Posterior vena cava (tissue), 2 donors: ENCODE results near the gene USE1. TPM values are rescaled to one million over a fixed set of nuclear protein-coding genes. Genes with fewer than 3 reads are reported as not detected.
"Not testable (repeated sequence)": the region's sequence is repeated elsewhere in the genome, so short reads cannot be mapped to it uniquely, and the experiment has no call there.

ENCODE experiments used
- DNase-seq: peaks from one replicate; pipeline ENCODE4 v3.0.0-alpha.2; 2020; ENCODE audit warnings: low spot score
- intact Hi-C, 2 donors: fragments of 100-400 bp; cut with DNase I; formaldehyde crosslinking; loops; one replicate each; pipeline versions ENCODE4 v1.14.1 to v1.14.2; 2022 to 2023
- long read RNA-seq, 2 donors: library from polyadenylated mRNA; unstranded; transcript quantifications; one replicate each; pipeline ENCODE4 v2.0.0, GENCODE V29; 2020 to 2021
- total RNA-seq, 2 donors: library from RNA; stranded (reverse); fragmentation: NEBNext Ultra II Directional; extraction: Animal tissue kit (Norgen Biotek cat#: 25700); gene quantifications; one replicate each; pipeline ENCODE4 v1.2.1, GENCODE V29; 2021
- donor health status: DM: yes; HTN: yes; CAD: no.
- donor health status: DM: yes; HTN: yes; CAD: no.

USE1 gene, protein sequence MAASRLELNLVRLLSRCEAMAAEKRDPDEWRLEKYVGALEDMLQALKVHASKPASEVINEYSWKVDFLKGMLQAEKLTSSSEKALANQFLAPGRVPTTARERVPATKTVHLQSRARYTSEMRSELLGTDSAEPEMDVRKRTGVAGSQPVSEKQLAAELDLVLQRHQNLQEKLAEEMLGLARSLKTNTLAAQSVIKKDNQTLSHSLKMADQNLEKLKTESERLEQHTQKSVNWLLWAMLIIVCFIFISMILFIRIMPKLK
- total RNA-seq, result 10 to 100 TPM; 16.4 to 17.6 TPM
- long read RNA-seq, donor 1, result 0 reads
- long read RNA-seq, donor 2, partial matches to known transcripts, result 1 of 2 reads
- long read RNA-seq, donor 2, other reads (novel, unspliced or antisense), result 0 of 2 reads

DNA sequence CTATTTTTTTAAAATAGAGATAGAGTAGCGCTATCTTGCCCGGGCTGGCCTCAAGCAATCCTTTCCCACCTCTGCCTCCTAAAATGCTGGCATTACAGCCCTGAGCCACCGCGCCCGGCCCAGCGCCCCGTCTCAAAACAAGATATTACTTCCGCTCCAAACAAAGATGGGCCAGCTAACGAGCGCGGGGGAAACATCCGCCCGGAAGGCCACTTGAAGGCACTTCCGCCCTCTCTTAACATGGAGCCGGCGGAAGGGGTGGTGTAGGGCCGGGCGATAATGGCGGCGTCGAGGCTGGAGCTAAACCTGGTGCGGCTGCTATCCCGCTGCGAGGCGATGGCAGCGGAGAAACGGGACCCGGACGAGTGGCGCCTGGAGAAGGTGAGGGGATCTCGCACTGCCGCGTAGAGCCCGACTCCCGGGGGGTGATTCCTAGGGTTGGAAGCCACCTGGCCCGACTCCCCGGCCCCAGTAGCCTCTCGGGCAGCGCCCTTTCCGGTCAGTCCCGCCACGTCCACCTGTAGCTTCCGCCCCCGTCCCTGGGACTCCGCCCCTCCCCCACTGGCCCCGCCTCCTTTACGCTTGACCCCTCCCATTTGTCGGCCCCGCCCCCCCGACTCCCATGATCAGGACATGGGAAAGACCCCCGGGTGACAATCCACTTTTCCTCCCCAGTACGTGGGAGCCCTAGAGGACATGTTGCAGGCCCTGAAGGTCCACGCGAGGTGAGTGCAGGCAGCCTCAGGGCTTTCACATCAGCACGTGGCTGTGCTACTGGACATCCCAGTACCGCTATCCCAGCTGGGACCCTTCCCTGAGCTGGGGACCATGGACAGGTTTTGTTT is at the start of gene USE1:
Gene USE1, plus strand, starts transcription at position 231 of the 845 bp plus-strand sequence. Its CDS starts 49 bp downstream, at position 280.
- DNase-seq, result peak; percentile 97

DNA sequence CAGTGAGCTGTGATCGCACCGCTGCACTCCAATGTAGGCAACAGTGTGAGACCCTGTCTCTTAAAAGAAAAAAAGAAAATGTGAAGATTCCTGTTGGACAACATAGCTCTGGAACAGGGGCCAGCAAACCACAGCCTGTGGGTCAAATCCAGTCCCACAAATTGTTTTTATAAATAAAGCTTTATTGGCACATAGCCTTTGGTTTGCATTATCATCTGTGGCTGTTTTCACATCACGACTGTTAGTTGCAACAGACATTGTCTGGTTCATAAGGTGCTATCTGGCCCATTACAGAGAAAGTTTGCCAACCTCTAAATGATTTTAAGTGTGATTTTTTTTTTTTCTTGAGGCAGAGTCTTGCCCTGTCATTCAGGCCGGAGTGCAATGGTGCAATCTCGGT is 49.4 kb upstream of the USE1 start:
- intact Hi-C loops, result no loop called here
- DNase-seq, result no peak

More for the DNA sequence above, at the start of gene USE1:
- intact Hi-C loops, result no loop called here

GRCh38 chr19:17170538-17171297 is 44.4 kb upstream of the USE1 start:
- intact Hi-C loops, result no loop called here
- DNase-seq, result no peak

GRCh38 chr19:17171874-17172273 is 43.3 kb upstream of the USE1 start:
- intact Hi-C loops, result no loop called here

GRCh38 chr19:17172624-17173345 is 42.4 kb upstream of the USE1 start:
- no peak for DNase-seq
- intact Hi-C loops, result no loop called here

More at GRCh38 chr19:17171874-17172273, 43.3 kb upstream of the USE1 start:
- DNase-seq, result no peak

GRCh38 chr19:17178291-17178690 is 36.9 kb upstream of the USE1 start:
- intact Hi-C loops, result no loop called here

GRCh38 chr19:17180997-17181702 is 34.0 kb upstream of the USE1 start:
- DNase-seq, result no peak
- intact Hi-C loops, result no loop called here

More at GRCh38 chr19:17178291-17178690, 36.9 kb upstream of the USE1 start:
- DNase-seq, result no peak

- intact Hi-C loops, result no loop called here
- DNase-seq, result no peak
Measured at GRCh38 chr19:17183271-17183761, 31.8 kb upstream of the USE1 start.

DNA sequence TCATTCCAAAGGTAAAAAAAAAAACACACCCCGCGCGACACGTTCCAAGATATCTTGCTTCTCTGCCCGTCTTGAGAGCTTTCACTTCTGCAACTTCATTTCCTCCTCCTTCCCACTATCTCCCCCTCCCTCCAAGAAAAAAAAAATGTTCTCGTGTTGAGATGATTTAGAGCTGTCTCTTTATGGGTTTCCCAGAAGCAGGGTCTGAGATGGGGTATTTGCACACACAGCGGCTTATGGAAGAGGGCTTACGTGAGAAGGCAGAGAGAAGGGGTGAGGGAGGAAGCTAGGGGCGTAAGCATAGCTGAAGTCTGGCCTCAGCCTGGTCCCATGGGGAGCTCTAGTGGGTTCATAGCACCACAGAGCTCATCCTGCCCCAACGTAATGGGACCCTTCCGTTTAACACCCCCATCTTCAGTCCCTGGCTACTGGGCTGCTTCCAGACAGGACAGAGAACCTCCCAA is 31.3 kb upstream of the USE1 start:
- DNase-seq, result no peak
- intact Hi-C loops, result no loop called here

DNA sequence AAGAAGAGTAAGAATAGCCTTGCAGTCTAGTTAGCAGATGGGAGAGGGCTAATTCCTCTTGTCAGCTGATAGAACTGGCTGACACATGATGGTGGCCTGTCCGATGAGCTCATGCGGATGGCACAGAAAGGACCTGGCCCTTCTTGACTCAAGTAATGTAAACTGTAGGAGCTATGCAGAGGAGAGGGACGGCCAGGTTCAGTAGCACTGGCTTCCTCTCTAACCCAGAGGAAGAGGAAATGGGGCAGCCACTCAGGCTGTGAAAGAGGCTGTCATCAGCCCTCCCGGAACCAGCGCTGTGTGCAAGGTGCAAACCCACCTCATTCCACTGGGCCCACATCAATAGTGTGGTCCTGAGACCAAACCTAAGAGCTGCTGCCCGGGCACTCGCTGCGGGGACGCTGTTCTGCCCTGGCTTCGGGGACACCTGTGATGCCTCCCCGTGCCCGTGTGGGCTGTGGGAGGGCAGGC is 30.8 kb upstream of the USE1 start:
- intact Hi-C loops, result no loop called here
- DNase-seq, result no peak

- intact Hi-C loops, result no loop called here
- no peak for DNase-seq
Measured at GRCh38 chr19:17185590-17185989, 29.6 kb upstream of the USE1 start.

GRCh38 chr19:17191736-17192135 is 23.4 kb upstream of the USE1 start:
- DNase-seq, intact Hi-C loops: not testable (repeated sequence)

DNA sequence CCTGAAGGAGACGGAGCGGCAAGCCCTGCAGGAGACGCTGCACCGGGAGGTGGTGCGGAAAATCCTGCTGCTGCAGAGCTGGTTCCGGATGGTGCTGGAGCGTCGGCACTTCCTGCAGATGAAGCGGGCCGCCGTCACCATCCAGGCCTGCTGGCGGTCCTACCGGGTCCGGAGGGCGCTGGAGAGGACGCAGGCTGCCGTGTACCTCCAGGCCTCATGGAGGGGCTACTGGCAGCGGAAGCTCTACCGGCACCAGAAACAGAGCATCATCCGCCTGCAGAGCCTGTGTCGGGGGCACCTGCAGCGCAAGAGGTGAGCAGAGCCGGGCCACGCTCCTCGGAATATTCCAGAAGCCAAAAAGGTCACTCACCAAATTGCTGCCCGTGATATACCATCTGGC is 22.4 kb upstream of the USE1 start:
- intact Hi-C loops, result no loop called here
- no peak for DNase-seq

- no peak for DNase-seq
- intact Hi-C loops, result no loop called here
Measured at GRCh38 chr19:17194608-17195007, 20.5 kb upstream of the USE1 start.

DNA sequence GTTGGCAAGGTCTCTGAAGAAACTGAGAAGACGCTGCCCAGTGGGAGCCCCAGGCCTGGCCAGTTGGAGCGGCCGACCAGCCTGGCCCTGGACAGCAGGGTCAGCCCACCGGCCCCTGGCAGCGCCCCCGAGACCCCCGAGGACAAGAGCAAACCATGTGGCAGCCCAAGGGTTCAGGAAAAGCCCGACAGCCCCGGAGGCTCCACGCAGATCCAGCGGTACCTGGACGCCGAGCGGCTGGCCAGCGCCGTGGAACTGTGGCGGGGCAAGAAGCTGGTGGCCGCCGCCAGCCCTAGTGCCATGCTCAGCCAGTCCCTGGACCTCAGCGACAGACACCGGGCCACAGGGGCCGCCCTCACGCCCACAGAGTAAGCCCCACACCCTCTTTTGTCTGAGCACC is 20.1 kb upstream of the USE1 start:
- no peak for DNase-seq
- intact Hi-C loops, result no loop called here

GRCh38 chr19:17196610-17197009 is 18.5 kb upstream of the USE1 start:
- DNase-seq, result no peak

DNA sequence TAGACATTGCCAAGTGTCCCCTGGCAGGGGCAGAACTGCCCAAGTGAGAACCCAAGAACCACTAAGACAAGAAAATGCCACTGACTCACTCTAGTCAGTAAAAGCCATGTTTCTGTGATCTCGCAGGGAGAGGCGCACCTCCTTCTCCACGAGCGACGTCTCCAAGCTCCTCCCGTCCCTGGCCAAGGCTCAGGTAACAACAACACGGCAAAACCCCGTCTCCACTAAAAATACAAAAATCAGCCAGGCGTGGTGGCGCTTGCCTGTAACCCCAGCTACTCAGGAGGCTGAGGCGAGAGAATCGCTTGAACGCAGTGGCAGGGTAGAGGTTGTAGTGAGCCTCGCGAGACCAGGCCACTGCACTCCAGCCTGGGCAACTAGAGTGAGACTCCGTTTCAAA is 17.5 kb upstream of the USE1 start:
- intact Hi-C loops, result no loop called here

More at GRCh38 chr19:17196610-17197009, 18.5 kb upstream of the USE1 start:
- intact Hi-C loops, result no loop called here

More for the DNA sequence above, 17.5 kb upstream of the USE1 start:
- no peak for DNase-seq
